Effector memory CD4-positive, alpha-beta T cell (primary cell): Measurements from ENCODE around the gene DOHH.

Source experiments
- DNase-seq, 3 donors: peaks; one replicate each; pipeline ENCODE4 v3.0.0-alpha.2; 2020
- H3K27ac ChIP-seq: 2 replicates; pipeline ENCODE4 v1.7.0; 2013; ENCODE audit warnings: mild to moderate bottlenecking, low read length, moderate library complexity; ENCODE audit not compliant: insufficient read depth, poor library complexity, severe bottlenecking
- H3K27me3 ChIP-seq: replicated peaks from 2 replicates; pipeline ENCODE4 v1.7.0; 2013; ENCODE audit warnings: mild to moderate bottlenecking, low read length; ENCODE audit not compliant: insufficient read depth, control insufficient read depth, poor library complexity, severe bottlenecking
- H3K36me3 ChIP-seq: 2 replicates; pipeline ENCODE4 v1.7.0; 2013; ENCODE audit warnings: mild to moderate bottlenecking, low read length, moderate library complexity; ENCODE audit not compliant: control insufficient read depth, insufficient read depth
- H3K4me1 ChIP-seq: 2 replicates; pipeline ENCODE4 v1.7.0; 2013; ENCODE audit warnings: low read length, mild to moderate bottlenecking; ENCODE audit not compliant: control insufficient read depth, insufficient read depth, poor library complexity, severe bottlenecking
- H3K4me3 ChIP-seq: 2 replicates; pipeline ENCODE4 v1.7.0; 2013; ENCODE audit warnings: low read length, low read depth, mild to moderate bottlenecking; ENCODE audit not compliant: insufficient read depth, poor library complexity, severe bottlenecking
- H3K9me3 ChIP-seq: 2 replicates; pipeline ENCODE4 v1.7.0; 2013; ENCODE audit warnings: mild to moderate bottlenecking, low read length, moderate library complexity; ENCODE audit not compliant: control insufficient read depth

Gene DOHH

GRCh38 chr19:3469638-3470499, 30.6 kb downstream of the DOHH start:
- DNase-seq: no peak
- Histone ChIP-seq H3K27me3 (no peaks in the 10 kb centered on the region), H3K4me3 (no peak overlapping the region), H3K9me3 (no peaks in the 10 kb centered on the region), H3K4me1 (no peaks in the 10 kb centered on the region), H3K27ac (no peak overlapping the region), H3K36me3 (no peaks in the 10 kb centered on the region)

GRCh38 chr19:3468211-3468610, 32.3 kb downstream of the DOHH start:
- DNase-seq: no peak
- H3K36me3 ChIP-seq: no peaks in the 10 kb centered on the region
- H3K27ac ChIP-seq: no peak overlapping the region
- H3K9me3 ChIP-seq: no peaks in the 10 kb centered on the region
- no peak overlapping the region for H3K4me3 ChIP-seq
- no peaks in the 10 kb centered on the region for H3K4me1 ChIP-seq
- H3K27me3 ChIP-seq: no peaks in the 10 kb centered on the region

DNA sequence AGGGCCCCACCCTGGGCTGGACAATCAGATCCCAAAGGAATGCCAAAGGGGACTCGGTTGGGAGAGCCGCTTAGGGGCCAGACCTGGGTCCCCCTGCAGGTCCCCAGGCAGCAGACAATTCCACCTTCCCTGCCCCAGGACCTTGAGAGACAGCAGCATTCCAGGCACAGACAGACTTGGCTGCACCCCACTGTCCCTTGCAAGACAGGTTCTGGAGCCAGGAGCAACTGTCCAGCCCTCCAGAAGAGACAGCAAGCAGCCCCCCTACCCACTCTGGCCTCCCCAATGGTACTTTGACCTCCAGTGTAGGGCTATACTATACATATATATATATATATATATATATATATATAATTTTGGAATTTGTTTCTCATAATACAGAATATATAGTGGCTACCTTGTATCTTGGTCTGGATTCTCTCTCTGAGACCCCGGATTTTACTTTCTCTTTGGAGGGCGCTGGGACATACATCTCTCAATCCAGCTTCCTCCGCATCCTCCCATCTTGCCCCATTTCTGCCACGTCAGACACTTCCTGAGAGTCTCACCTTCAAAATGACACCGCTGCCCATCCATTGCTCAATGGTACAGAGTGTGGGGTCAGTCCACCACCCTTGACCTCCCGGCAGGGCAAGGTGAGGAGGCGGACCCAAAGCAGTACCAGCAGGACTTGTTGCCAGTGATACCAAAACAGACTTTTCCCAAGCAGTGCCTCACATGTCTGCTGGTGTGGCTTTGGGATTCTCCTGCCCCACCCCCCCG, 32.9 kb downstream of the DOHH start:
- Histone ChIP-seq H3K36me3 (no peaks in the 10 kb centered on the region), H3K9me3 (no peaks in the 10 kb centered on the region), H3K27ac (no peak overlapping the region), H3K27me3 (no peaks in the 10 kb centered on the region), H3K4me1 (no peaks in the 10 kb centered on the region), H3K4me3 (no peak overlapping the region)
- DNase-seq: no peak

GRCh38 chr19:3466635-3467034, 33.8 kb downstream of the DOHH start:
- H3K27me3 ChIP-seq: no peaks in the 10 kb centered on the region
- no peak overlapping the region for H3K27ac ChIP-seq
- no peaks in the 10 kb centered on the region for H3K9me3 ChIP-seq
- DNase-seq: no peak
- no peak overlapping the region for H3K4me3 ChIP-seq
- no peaks in the 10 kb centered on the region for H3K36me3 ChIP-seq
- H3K4me1 ChIP-seq: no peaks in the 10 kb centered on the region

DNA sequence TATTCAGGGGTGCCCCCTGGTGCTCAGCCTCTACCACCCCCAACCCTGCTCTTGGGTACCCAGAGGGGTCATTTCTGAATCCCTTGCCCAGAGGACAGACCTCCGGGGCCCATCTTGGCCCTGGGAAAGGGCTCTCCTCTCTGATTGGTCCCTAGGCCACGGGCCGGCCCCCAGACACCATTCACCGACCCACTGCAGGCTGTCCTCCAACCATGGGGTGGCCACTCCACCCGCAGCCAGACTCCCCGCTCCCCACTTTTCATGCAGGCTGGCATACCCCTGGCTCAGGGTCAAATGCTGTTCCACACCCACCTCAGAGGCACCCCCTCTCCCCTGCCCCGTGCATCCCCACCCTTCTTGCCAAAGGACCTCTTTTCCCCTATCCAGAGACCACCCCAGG, 34.9 kb downstream of the DOHH start:
- Histone ChIP-seq H3K4me3 (no peak overlapping the region), H3K27ac (no peak overlapping the region), H3K9me3 (no peaks in the 10 kb centered on the region), H3K4me1 (no peaks in the 10 kb centered on the region), H3K36me3 (no peaks in the 10 kb centered on the region), H3K27me3 (no peaks in the 10 kb centered on the region)
- no peak for DNase-seq

GRCh38 chr19:3464587-3465235, 35.8 kb downstream of the DOHH start:
- no peak overlapping the region for H3K27ac ChIP-seq
- no peaks in the 10 kb centered on the region for H3K9me3 ChIP-seq
- H3K36me3 ChIP-seq: no peaks in the 10 kb centered on the region
- no peak for DNase-seq
- H3K4me1 ChIP-seq: no peaks in the 10 kb centered on the region
- no peak overlapping the region for H3K4me3 ChIP-seq
- H3K27me3 ChIP-seq: no peaks in the 10 kb centered on the region

- Histone ChIP-seq H3K4me3 (no peak overlapping the region), H3K27ac (no peak overlapping the region)
- no peak for DNase-seq
Measured at GRCh38 chr19:3463714-3464586, 36.5 kb downstream of the DOHH start.

GRCh38 chr19:3462991-3463713, 37.3 kb downstream of the DOHH start:
- Histone ChIP-seq H3K27me3 (no peaks in the 10 kb centered on the region), H3K4me3 (no peak overlapping the region), H3K36me3 (no peaks in the 10 kb centered on the region), H3K4me1 (no peaks in the 10 kb centered on the region), H3K9me3 (no peaks in the 10 kb centered on the region), H3K27ac (no peak overlapping the region)
- no peak for DNase-seq

More at GRCh38 chr19:3463714-3464586, 36.5 kb downstream of the DOHH start:
- no peaks in the 10 kb centered on the region for H3K9me3 ChIP-seq
- no peaks in the 10 kb centered on the region for H3K4me1 ChIP-seq
- no peaks in the 10 kb centered on the region for H3K36me3 ChIP-seq
- no peaks in the 10 kb centered on the region for H3K27me3 ChIP-seq

DNA sequence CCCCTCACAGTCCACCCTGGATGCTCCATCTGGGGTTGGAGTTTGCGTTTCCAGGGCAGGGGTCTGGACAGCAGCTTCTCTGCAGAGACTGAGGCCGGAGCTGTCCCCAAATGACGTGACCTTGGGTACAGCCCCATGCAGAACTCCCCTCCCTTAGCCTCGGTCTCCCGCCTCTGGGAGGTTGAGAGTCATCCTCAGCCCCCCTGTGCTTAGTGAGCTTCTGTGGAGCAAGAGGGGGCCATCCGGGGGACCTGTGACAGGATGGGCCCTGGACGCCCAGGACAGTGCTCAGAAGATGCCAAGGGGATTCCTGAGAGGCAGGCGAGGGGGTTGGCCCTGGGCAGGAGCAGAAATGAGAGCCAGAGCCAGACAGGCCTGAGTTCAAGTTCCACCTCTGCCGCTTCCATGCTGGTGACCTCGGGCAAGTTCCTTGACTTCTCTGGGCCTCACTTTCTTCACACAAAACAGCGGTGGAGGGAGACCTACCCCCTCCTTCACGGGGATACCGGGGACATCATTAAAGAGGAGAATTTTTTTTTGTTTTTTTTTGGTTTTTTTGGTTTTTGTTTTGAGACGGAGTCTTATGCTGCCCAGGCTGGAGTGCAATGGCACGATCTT, 40.4 kb downstream of the DOHH start:
- H3K4me1 ChIP-seq: no peaks in the 10 kb centered on the region
- DNase-seq: no peak
- no peaks in the 10 kb centered on the region for H3K27me3 ChIP-seq
- H3K4me3 ChIP-seq: no peak overlapping the region
- peaks cover 5% of the 10 kb centered on the region for H3K36me3 ChIP-seq
- no peak overlapping the region for H3K27ac ChIP-seq
- no peaks in the 10 kb centered on the region for H3K9me3 ChIP-seq
